Measurements from ENCODE around the gene AHDC1.
A peak's percentile ranks its signal among the peaks of the same experiment; 100 is the strongest.
"Not testable (repeated sequence)": the region's sequence is repeated elsewhere in the genome, so short reads cannot be mapped to it uniquely, and the experiment has no call there.

AHDC1 gene

GRCh38 chr1:27603681-27604578 lies at the start of gene AHDC1:
TSS of gene AHDC1 (minus strand) at chr1:27604144. CDS start at chr1:27552115, 52,029 bp downstream.
- peak; percentile 88 for DNase-seq (ENCODE audit: low read depth)

DNA sequence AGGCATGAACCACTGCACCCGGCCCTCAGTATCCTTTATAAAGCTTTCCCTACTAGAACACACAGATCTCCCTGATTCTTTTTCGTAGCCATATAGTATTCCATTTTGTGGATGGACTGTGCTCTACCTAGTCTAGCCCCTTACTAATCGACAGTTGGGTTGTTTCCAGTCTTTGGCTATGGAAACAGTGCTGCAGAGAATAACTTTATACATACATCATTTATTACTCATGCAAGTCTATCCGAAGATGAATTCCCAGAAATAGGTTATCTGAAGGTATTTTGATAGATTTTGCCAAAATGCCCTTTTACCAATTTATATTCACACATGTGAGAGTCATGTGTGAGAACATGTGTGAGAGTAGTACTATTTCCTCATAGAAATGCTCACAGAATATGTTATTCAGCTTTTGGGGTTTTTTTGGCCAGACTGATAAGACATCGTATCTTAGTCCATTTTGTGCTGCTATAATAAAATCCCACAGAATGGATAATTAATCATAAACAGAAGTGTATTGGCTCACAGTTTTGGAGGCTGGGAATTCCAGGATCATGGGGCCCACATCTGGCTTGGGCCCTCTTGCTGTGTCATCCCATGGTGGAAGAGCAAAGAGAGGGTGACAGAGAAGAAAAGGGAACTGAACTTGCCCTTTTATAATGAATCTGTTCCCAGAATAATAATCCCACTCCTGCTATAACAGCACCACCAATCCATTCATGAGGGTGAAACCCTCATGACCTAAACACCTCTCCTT lies 48.3 kb upstream of the AHDC1 start:
- DNase-seq (ENCODE audit: low read depth), result no peak

GRCh38 chr1:27650539-27651175 lies 46.7 kb upstream of the AHDC1 start:
- no peak for DNase-seq (ENCODE audit: low read depth)

DNA sequence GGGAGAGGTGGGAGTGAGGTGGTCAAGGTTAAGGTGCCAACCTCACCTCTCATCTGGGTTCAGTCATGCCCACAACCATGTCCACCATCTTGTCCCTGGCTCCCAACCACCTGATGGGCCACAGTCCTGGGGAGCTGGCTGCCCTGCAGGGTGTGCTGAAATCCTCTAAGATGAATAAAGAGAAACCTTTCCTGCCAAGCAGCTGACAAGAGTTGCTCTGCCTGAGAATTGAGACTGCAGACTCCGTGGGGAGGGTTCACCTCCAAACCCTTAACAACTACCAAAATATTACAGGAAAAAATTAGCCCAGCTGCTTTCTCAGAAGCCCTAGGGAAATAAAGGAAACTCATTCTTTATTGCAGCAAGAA lies 46.2 kb upstream of the AHDC1 start:
- DNase-seq (ENCODE audit: low read depth), result no peak

GRCh38 chr1:27649306-27649635 lies 45.3 kb upstream of the AHDC1 start:
- no peak for DNase-seq (ENCODE audit: low read depth)

DNA sequence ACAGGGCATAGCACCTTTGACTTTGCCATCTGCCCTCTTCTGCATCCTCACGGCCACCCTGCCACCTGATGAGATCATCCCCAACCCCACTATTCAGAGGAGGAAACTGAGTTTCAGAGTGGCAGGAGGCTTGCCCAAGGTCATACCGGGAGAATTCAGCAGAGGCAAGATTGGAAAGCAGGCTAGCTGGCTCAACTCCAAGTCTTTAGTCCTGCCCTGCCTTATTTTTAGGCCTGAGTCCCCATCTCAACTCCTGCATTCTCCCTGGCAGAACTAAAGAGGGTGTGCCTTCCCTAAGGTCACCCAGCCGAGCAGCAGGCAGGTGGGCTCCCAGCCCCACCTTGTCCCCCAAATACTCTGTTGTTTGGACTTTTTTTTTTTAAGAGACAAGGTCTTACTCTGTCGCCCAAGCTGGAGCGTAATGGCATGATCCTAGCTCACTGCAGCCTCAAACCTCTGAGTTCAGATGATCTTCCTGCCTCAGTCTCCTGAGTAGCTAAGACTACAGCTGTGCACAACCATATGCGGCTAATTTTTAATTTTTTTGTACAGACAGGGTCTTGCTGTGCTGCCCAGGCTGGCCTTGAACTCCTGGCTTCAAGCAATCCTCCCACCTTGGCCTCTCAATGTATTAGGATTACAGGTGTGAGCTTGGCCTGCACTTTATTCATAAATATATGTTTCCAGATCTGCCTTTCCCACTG lies 44.8 kb upstream of the AHDC1 start:
- DNase-seq (ENCODE audit: low read depth), result no peak

DNA sequence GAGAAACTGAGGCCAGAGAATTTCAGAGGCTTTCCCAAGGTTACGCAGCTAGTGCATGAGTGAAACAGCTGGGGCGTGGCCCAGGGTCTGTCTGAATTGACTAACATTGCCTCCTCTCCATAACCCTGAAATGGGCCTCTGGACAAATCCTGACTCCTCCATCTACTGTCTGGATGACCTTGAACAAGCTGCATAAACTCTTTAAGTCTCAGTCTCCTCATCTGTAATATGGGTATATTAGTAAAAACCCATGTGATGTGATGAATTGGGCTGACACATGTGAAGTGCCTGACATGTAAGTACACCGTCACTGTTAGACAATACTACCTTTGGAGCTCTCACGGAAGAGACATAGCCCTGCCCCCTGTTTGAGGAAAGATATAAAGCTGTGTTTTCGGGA lies 43.4 kb upstream of the AHDC1 start:
- no peak for DNase-seq (ENCODE audit: low read depth)

DNA sequence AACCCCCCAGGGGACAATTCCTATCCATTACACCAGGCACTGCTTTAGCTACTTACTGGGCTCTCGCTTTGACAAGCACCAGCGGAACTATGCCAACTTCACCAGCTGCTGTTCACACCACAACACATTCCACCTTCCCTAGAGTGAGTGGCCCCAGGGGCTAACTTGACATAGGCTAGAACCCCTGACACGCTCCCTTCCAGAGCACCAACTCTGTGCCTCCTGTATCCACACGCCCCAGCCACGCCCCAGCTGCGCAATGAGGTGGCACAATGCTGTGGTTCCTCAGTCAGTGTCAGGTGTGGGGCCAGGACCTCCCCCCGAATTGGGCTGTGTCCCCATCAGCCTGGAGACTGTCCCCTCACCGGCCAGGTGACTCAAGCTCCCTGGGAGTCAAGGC lies 42.7 kb upstream of the AHDC1 start:
- DNase-seq (ENCODE audit: low read depth), result no peak

GRCh38 chr1:27645071-27645415 lies 41.1 kb upstream of the AHDC1 start:
- DNase-seq (ENCODE audit: low read depth), result no peak

- no peak for DNase-seq (ENCODE audit: low read depth)
Measured at GRCh38 chr1:27644369-27645070, 40.6 kb upstream of the AHDC1 start.

DNA sequence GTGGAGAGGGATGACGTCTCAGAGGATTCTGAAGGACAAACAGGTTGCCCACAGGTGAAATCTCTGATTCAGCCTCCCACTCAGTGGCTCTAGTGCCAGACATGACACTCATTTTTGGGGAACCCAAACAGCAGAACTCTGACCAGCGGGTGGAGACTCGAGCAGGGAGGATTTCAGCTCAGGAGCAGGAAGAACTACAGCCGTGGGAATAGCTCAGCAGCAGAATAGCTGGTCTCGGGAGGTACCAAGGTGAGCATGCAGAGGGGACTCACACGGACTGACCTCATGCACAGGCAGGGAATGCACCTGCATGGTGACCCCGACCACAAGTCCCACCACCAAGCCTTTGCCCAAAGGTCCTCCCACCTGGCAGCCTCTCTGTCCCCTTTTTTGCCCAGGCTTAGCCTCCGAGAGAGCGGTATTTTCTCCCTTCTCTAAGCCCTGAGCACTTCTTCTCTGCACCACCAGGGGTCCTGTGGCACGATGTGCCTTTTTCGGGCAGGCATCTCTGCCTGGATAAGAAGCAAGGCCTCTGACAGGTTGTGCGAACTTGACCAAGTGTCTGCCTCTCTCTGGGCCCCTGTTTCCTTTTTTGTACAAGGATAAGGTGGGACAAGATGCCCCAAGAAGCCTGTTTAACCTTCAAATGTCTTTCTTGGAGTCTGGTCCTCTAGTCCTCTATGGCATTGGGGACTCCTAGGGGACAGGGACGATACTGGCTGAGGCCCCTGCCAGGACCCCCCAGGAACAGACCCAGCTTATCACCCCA lies 39.8 kb upstream of the AHDC1 start:
- DNase-seq (ENCODE audit: low read depth), result peak; percentile 55

GRCh38 chr1:27640514-27640913 lies 36.6 kb upstream of the AHDC1 start:
- DNase-seq (ENCODE audit: low read depth), result not testable (repeated sequence)

GRCh38 chr1:27638805-27639204 lies 34.9 kb upstream of the AHDC1 start:
- DNase-seq (ENCODE audit: low read depth), result no peak

- DNase-seq (ENCODE audit: low read depth), result no peak
Measured at GRCh38 chr1:27638047-27638734, 34.2 kb upstream of the AHDC1 start.

GRCh38 chr1:27635396-27636142 lies 31.6 kb upstream of the AHDC1 start:
- DNase-seq (ENCODE audit: low read depth), result no peak

DNA sequence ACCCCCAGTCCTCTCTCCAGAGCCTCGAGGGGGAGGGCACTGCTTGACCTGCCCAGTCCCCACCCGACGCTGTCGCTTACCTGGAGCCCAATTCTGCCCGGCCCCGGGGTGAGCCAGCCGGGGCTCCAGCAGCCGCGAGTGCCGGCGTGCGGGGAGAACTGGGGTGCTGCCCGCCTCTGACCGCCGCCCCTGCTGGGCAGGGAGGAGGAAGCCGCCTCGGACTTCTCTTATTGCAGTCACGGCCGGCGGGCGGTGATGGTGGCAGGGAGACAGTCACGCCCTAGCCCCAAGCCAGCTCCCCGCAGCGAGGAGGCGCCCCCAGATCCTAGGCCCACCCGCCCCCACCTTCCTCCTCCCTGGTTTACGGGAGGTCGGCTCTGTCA lies 31.0 kb upstream of the AHDC1 start, which contains the start of gene FGR:
FGR (minus strand) TSS at position 201 of the 383 bp plus-strand sequence. CDS start 11,269 bp downstream, outside the sequence.
- no peak for DNase-seq (ENCODE audit: low read depth)

GRCh38 chr1:27634177-27634984 lies 30.4 kb upstream of the AHDC1 start:
- peak; percentile 38 for DNase-seq (ENCODE audit: low read depth)

GRCh38 chr1:27633640-27634176 lies 29.8 kb upstream of the AHDC1 start:
- no peak for DNase-seq (ENCODE audit: low read depth)

GRCh38 chr1:27633298-27633610 lies 29.3 kb upstream of the AHDC1 start:
- no peak for DNase-seq (ENCODE audit: low read depth)

Measured in activated T-helper 1 cell treated with Interleukin-2 at 50 U/mL for 16 hours (primary cell).